GM23338 (cell line): Measurements from ENCODE around the gene PLA2G4B. TPM values are rescaled to one million over a fixed set of nuclear protein-coding genes. Genes with fewer than 3 reads are reported as not detected.

Experiments used
- ATAC-seq: fragments of 200-7000 bp; cut with Tn5 transposase; 3 replicates; pipeline ENCODE4 v1.9.1; 2020
- DNase-seq: peaks from one replicate; pipeline ENCODE4 v3.0.0-alpha.2; 2015; ENCODE audit warnings: low spot score
- H2AFZ ChIP-seq: fragments of 200-600 bp; sonication (generic); 2 replicates; pipeline ENCODE4 v1.8.0; 2016; ENCODE audit warnings: antibody characterized with exemption, mild to moderate bottlenecking, moderate library complexity
- H3F3A ChIP-seq: fragments of 200-600 bp; sonication (generic); replicated peaks from 2 replicates; pipeline ENCODE4 v1.8.0; 2017; ENCODE audit warnings: antibody characterized with exemption, mixed run types, low read depth
- H3K27ac ChIP-seq: fragments of 200-600 bp; sonication (generic); 2 replicates; pipeline ENCODE4 v1.6.1; 2016; ENCODE audit warnings: low read depth
- H3K27me3 ChIP-seq: fragments of 200-600 bp; sonication (generic); 2 replicates; pipeline ENCODE4 v1.8.0; 2016; ENCODE audit warnings: mild to moderate bottlenecking, mixed run types, moderate library complexity; ENCODE audit not compliant: insufficient read depth
- H3K36me3 ChIP-seq: fragments of 200-600 bp; sonication (generic); 2 replicates; pipeline ENCODE4 v1.8.0; 2016; ENCODE audit warnings: mild to moderate bottlenecking; ENCODE audit not compliant: insufficient read depth
- H3K4me1 ChIP-seq: fragments of 200-600 bp; sonication (generic); 2 replicates; pipeline ENCODE4 v1.8.0; 2016; ENCODE audit warnings: mild to moderate bottlenecking, moderate library complexity; ENCODE audit not compliant: insufficient read depth
- H3K4me2 ChIP-seq: fragments of 200-600 bp; sonication (generic); 2 replicates; pipeline ENCODE4 v1.7.1; 2017; ENCODE audit warnings: mixed run types
- H3K4me3 ChIP-seq: fragments of 200-600 bp; sonication (generic); 2 replicates; pipeline ENCODE4 v1.6.1; 2016; ENCODE audit warnings: mixed run types
- H3K79me2 ChIP-seq: fragments of 200-600 bp; sonication (generic); replicated peaks from 2 replicates; pipeline ENCODE4 v1.8.0; 2017; ENCODE audit warnings: mild to moderate bottlenecking; ENCODE audit not compliant: insufficient read depth
- H3K9me2 ChIP-seq: fragments of 200-600 bp; sonication (generic); 2 replicates; pipeline ENCODE4 v1.8.0; 2017; ENCODE audit not compliant: insufficient read depth
- H4K20me1 ChIP-seq: fragments of 200-600 bp; sonication (generic); replicated peaks from 2 replicates; pipeline ENCODE4 v1.8.0; 2017; ENCODE audit warnings: mild to moderate bottlenecking; ENCODE audit not compliant: insufficient read depth
- H3K27ac Mint-ChIP-seq: 2 replicates; pipeline ENCODE4 v1.8.0; 2020; ENCODE audit warnings: inconsistent platforms, mild to moderate bottlenecking, moderate library complexity, mixed read lengths
- H3K27me3 Mint-ChIP-seq: 3 replicates; pipeline ENCODE4 v1.8.0; 2022; ENCODE audit warnings: low read depth, mild to moderate bottlenecking, moderate library complexity, mixed read lengths, inconsistent platforms; ENCODE audit not compliant: insufficient read depth, poor library complexity
- H3K36me3 Mint-ChIP-seq: 3 replicates; pipeline ENCODE4 v1.8.0; 2021; ENCODE audit warnings: low read depth, mild to moderate bottlenecking, inconsistent platforms, moderate library complexity, mixed read lengths
- H3K4me1 Mint-ChIP-seq: 3 replicates; pipeline ENCODE4 v1.8.0; 2020; ENCODE audit warnings: mild to moderate bottlenecking, inconsistent platforms, mixed read lengths
- H3K4me3 Mint-ChIP-seq: 3 replicates; pipeline ENCODE4 v1.8.0; 2021; ENCODE audit warnings: moderate library complexity, mild to moderate bottlenecking, inconsistent platforms, mixed read lengths
- H3K9me3 Mint-ChIP-seq: 3 replicates; pipeline ENCODE4 v1.8.0; 2020; ENCODE audit warnings: moderate library complexity, mild to moderate bottlenecking, inconsistent platforms, mixed read lengths
- EZH2 ChIP-seq: fragments of 200-600 bp; sonication (generic); IDR thresholded peaks from one replicate; pipeline ENCODE4 v1.8.0; 2017; ENCODE audit warnings: antibody characterized with exemption, mild to moderate bottlenecking, low read depth; ENCODE audit not compliant: unreplicated experiment
- EZH2phosphoT487 ChIP-seq: fragments of 200-600 bp; sonication (generic); IDR thresholded peaks from one replicate; pipeline ENCODE4 v1.8.1; 2018; ENCODE audit warnings: antibody characterized with exemption; ENCODE audit not compliant: unreplicated experiment
- NANOG ChIP-seq: IDR thresholded peaks from 2 replicates; pipeline ENCODE4 v1.6.1; 2016; ENCODE audit warnings: antibody characterized with exemption, borderline replicate concordance
- POLR2AphosphoS5 ChIP-seq: IDR thresholded peaks from 2 replicates; pipeline ENCODE4 v1.6.1; 2016; ENCODE audit warnings: antibody characterized with exemption, low read depth
- STAT1 ChIP-seq: IDR thresholded peaks from one replicate; pipeline ENCODE4 v1.6.1; 2016; ENCODE audit warnings: antibody characterized with exemption; ENCODE audit not compliant: unreplicated experiment
- ZNF114 ChIP-seq: fragments of 250-450 bp; sonication (Bioruptor Pico); IDR thresholded peaks from 2 replicates; pipeline ENCODE4 v1.5.0; 2020; ENCODE audit warnings: mild to moderate bottlenecking, moderate library complexity
- ZNF331 ChIP-seq: fragments of 250-450 bp; sonication (Bioruptor Pico); IDR thresholded peaks from 2 replicates; pipeline ENCODE4 v1.5.0; 2020; ENCODE audit warnings: low read depth, mild to moderate bottlenecking, moderate library complexity
- ZNF462 ChIP-seq: fragments of 250-450 bp; sonication (Bioruptor Pico); IDR thresholded peaks from 2 replicates; pipeline ENCODE4 v1.5.0; 2020; ENCODE audit warnings: mild to moderate bottlenecking, moderate library complexity
- polyA plus RNA-seq: library from polyadenylated mRNA; unstranded; fragments of >200 nt; fragmentation: Nextera tagmentation; extraction: Ambion mirVana; gene quantifications from 2 replicates; pipeline ENCODE4 v1.2.1, GENCODE V29; 2016
- total RNA-seq: library from RNA; depleted of rRNA; stranded (reverse); fragments of >200 nt; shearing (Covaris generic); gene quantifications from 2 replicates; pipeline ENCODE4 v1.2.3, GENCODE V29; 2014
- TF ChIP-seq, protein P1 (sequence below): IDR thresholded peaks from 2 replicates; pipeline ENCODE4 v1.6.1; 2016; ENCODE audit warnings: antibody characterized with exemption
- TF ChIP-seq, protein P2 (sequence below): IDR thresholded peaks from one replicate; pipeline ENCODE4 v1.6.1; 2018; ENCODE audit warnings: antibody characterized with exemption; ENCODE audit not compliant: unreplicated experiment
- TF ChIP-seq, protein P3 (sequence below), 2 experiments: fragments of 200-600 bp in 1 of 2; sonication (generic) in 1 of 2; conservative IDR thresholded peaks; 2 replicates each; pipeline versions ENCODE4 v1.5.1 to v1.6.1; 2016 to 2017; ENCODE audit warnings: antibody characterized with exemption in 2 of 2, low read depth in 2 of 2, mild to moderate bottlenecking in 2 of 2, moderate library complexity in 1 of 2

PLA2G4B gene
- total and polyA plus RNA-seq, 2 experiments from 2014 or later, result 4.4 to 9.6 TPM

DNA sequence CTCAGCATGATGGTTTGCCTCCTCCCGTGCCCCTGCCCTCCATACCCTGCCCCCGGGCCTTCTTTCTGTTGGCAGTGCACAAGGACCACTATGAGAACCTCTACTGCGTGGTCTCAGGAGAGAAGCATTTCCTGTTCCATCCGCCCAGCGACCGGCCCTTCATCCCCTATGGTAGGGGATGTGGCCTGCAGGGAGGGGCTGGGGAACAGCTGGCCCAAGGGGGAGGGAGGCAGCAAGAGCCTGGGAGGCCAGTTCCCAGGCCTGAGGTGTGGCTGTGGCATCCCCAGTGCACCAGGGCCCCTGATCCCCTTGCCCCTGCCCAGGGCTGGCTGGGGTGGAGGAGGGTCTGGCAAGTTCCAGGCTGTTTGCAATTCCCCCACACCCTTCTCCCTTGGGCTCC, 2.6 kb upstream of the PLA2G4B start (continued):
- TF ChIP-seq ZNF462, result no peak
- no peak for TF ChIP-seq EZH2

DNA sequence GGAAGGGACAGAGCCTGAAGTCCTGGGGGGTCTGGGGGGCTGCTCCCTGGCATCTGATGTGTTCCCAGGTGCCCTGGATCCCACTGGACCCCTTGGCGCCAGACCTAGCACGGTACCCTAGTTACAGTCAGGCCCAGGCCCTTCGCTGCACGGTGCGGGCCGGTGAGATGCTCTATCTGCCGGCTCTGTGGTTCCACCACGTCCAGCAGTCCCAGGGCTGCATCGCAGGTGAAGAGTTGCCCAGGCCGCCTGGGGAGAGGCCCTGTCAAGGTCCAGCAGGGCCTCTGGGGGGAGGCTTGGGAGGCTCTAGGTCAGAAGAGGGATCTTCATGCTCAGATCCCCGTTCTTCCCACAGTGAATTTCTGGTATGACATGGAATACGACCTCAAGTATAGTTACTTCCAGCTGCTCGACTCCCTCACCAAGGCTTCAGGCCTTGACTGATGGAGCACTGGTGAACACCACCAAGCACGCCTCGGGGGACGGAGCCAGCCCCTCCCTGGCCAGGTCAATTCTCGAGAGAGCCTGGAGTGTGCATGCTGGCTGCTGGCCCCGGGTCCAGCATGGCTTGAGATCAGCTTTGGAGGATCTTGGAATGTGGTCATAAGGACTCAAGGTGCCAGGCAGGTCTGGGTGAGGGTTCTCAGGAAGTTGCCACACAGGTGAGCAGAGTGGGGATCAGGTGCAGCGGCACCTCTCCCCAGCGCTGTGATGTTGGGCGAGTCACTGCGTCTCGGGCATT, 1.8 kb upstream of the PLA2G4B start:
- H3K79me2 ChIP-seq, result no peaks in the 10 kb centered on the region
- Mint-ChIP-seq H3K27ac (no peak overlapping the region), H3K27me3 (peaks cover 8% of the 10 kb centered on the region), H3K4me1 (no peaks in the 10 kb centered on the region; the same call in 2 of the 3 replicates), H3K4me3 (no peak overlapping the region), H3K9me3 (no peaks in the 10 kb centered on the region), H3K36me3 (peaks cover 10% of the 10 kb centered on the region; the same call in 2 of the 3 replicates)
- no peak for DNase-seq
- H2AFZ ChIP-seq, result no peak overlapping the region
- H3K36me3 ChIP-seq, result no peaks in the 10 kb centered on the region; the same call in 1 of the 2 replicates
- no peak overlapping the region for H3K4me3 ChIP-seq
- no peak overlapping the region for H3K27ac ChIP-seq
- H3K27me3 ChIP-seq, result no peaks in the 10 kb centered on the region
- H3K4me1 ChIP-seq, result no peaks in the 10 kb centered on the region
- H3K4me2 ChIP-seq, result no peak overlapping the region
- no peak for ATAC-seq
- H4K20me1 ChIP-seq, result no peaks in the 10 kb centered on the region; the same call in 1 of the 2 replicates
- no peaks in the 10 kb centered on the region for H3K9me2 ChIP-seq
- H3F3A ChIP-seq, result no peaks in the 10 kb centered on the region
- no peak for TF ChIP-seq ZNF331
- TF ChIP-seq NANOG, result no peak
- TF ChIP-seq STAT1, result no peak
- TF ChIP-seq, protein P1, sequence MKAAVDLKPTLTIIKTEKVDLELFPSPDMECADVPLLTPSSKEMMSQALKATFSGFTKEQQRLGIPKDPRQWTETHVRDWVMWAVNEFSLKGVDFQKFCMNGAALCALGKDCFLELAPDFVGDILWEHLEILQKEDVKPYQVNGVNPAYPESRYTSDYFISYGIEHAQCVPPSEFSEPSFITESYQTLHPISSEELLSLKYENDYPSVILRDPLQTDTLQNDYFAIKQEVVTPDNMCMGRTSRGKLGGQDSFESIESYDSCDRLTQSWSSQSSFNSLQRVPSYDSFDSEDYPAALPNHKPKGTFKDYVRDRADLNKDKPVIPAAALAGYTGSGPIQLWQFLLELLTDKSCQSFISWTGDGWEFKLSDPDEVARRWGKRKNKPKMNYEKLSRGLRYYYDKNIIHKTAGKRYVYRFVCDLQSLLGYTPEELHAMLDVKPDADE, result no peak
- TF ChIP-seq, protein P2, sequence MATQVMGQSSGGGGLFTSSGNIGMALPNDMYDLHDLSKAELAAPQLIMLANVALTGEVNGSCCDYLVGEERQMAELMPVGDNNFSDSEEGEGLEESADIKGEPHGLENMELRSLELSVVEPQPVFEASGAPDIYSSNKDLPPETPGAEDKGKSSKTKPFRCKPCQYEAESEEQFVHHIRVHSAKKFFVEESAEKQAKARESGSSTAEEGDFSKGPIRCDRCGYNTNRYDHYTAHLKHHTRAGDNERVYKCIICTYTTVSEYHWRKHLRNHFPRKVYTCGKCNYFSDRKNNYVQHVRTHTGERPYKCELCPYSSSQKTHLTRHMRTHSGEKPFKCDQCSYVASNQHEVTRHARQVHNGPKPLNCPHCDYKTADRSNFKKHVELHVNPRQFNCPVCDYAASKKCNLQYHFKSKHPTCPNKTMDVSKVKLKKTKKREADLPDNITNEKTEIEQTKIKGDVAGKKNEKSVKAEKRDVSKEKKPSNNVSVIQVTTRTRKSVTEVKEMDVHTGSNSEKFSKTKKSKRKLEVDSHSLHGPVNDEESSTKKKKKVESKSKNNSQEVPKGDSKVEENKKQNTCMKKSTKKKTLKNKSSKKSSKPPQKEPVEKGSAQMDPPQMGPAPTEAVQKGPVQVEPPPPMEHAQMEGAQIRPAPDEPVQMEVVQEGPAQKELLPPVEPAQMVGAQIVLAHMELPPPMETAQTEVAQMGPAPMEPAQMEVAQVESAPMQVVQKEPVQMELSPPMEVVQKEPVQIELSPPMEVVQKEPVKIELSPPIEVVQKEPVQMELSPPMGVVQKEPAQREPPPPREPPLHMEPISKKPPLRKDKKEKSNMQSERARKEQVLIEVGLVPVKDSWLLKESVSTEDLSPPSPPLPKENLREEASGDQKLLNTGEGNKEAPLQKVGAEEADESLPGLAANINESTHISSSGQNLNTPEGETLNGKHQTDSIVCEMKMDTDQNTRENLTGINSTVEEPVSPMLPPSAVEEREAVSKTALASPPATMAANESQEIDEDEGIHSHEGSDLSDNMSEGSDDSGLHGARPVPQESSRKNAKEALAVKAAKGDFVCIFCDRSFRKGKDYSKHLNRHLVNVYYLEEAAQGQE, result no peak
- no peak for TF ChIP-seq EZH2phosphoT487
- TF ChIP-seq, protein P3, sequence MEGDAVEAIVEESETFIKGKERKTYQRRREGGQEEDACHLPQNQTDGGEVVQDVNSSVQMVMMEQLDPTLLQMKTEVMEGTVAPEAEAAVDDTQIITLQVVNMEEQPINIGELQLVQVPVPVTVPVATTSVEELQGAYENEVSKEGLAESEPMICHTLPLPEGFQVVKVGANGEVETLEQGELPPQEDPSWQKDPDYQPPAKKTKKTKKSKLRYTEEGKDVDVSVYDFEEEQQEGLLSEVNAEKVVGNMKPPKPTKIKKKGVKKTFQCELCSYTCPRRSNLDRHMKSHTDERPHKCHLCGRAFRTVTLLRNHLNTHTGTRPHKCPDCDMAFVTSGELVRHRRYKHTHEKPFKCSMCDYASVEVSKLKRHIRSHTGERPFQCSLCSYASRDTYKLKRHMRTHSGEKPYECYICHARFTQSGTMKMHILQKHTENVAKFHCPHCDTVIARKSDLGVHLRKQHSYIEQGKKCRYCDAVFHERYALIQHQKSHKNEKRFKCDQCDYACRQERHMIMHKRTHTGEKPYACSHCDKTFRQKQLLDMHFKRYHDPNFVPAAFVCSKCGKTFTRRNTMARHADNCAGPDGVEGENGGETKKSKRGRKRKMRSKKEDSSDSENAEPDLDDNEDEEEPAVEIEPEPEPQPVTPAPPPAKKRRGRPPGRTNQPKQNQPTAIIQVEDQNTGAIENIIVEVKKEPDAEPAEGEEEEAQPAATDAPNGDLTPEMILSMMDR (conservative IDR thresholded peaks at IDR 0.05; ENCODE audit: low read depth in 2 of 2), result no peak
- no peak for TF ChIP-seq POLR2AphosphoS5
- TF ChIP-seq ZNF114 (CRISPR knock-in tag), result no peak
